Left lobe of liver (tissue), 2 donors: ENCODE measurements around the gene KCTD15. TPM values are rescaled to one million over a fixed set of nuclear protein-coding genes. Genes with fewer than 3 reads are reported as not detected.
A peak's percentile ranks its signal among the peaks of the same experiment; 100 is the strongest.

Experiments used
- ATAC-seq: fragments of 200-7000 bp; cut with Tn5 transposase; one replicate; pipeline ENCODE4 v1.9.1; 2020; ENCODE audit warnings: mild to moderate bottlenecking, moderate library complexity
- DNase-seq: peaks from one replicate; pipeline ENCODE4 v3.0.0-alpha.2; 2020; ENCODE audit warnings: low spot score
- total RNA-seq: library from RNA; stranded (reverse); gene quantifications from one replicate; pipeline ENCODE4 v1.2.1, GENCODE V29; 2021
- donor health status: DM: no; HTN: no; CAD: no; lungs with moderate emphysema.
- donor health status: DM: no; HTN: yes; CAD: no.

The KCTD15 gene
- total RNA-seq, 1 donor from 2014 or later, result 17.0 TPM

- ATAC-seq (peak; percentile 93), DNase-seq (peak; percentile 78)
Measured at GRCh38 chr19:33771384-33772101, 25.1 kb upstream of the KCTD15 start.

- DNase-seq (no peak), ATAC-seq (no peak)
Measured at GRCh38 chr19:33772102-33772857, 24.4 kb upstream of the KCTD15 start.

GRCh38 chr19:33772858-33773180, 23.9 kb upstream of the KCTD15 start:
- no peak for ATAC-seq
- no peak for DNase-seq

GRCh38 chr19:33773704-33774624, 22.7 kb upstream of the KCTD15 start:
- DNase-seq, result no peak
- no peak for ATAC-seq

- DNase-seq (no peak), ATAC-seq (no peak)
Measured at GRCh38 chr19:33774751-33775150, 21.9 kb upstream of the KCTD15 start.

GRCh38 chr19:33775731-33776487, 20.8 kb upstream of the KCTD15 start:
- ATAC-seq (no peak), DNase-seq (no peak)

GRCh38 chr19:33777351-33777750, 19.3 kb upstream of the KCTD15 start:
- no peak for DNase-seq
- ATAC-seq, result no peak

GRCh38 chr19:33777753-33778088, 18.9 kb upstream of the KCTD15 start:
- no peak for DNase-seq
- ATAC-seq, result no peak

- ATAC-seq, result peak; percentile 98
Measured at GRCh38 chr19:33778089-33778791, 18.4 kb upstream of the KCTD15 start.

GRCh38 chr19:33779849-33780248, 16.8 kb upstream of the KCTD15 start:
- ATAC-seq, result no peak
- no peak for DNase-seq

More at GRCh38 chr19:33778089-33778791, 18.4 kb upstream of the KCTD15 start:
- peak; percentile 87 for DNase-seq

GRCh38 chr19:33780251-33780650, 16.4 kb upstream of the KCTD15 start:
- no peak for ATAC-seq

GRCh38 chr19:33780746-33781145, 15.9 kb upstream of the KCTD15 start:
- ATAC-seq (no peak), DNase-seq (no peak)

More at GRCh38 chr19:33780251-33780650, 16.4 kb upstream of the KCTD15 start:
- DNase-seq, result no peak

- ATAC-seq (no peak), DNase-seq (no peak)
Measured at GRCh38 chr19:33781415-33781935, 15.2 kb upstream of the KCTD15 start.

GRCh38 chr19:33781996-33782395, 14.7 kb upstream of the KCTD15 start:
- no peak for ATAC-seq
- DNase-seq, result no peak

GRCh38 chr19:33784432-33784831, 12.2 kb upstream of the KCTD15 start:
- ATAC-seq, result no peak

GRCh38 chr19:33785795-33786194, 10.9 kb upstream of the KCTD15 start:
- ATAC-seq (no peak), DNase-seq (no peak)

More at GRCh38 chr19:33784432-33784831, 12.2 kb upstream of the KCTD15 start:
- DNase-seq, result no peak

GRCh38 chr19:33788676-33789075, 8.0 kb upstream of the KCTD15 start:
- DNase-seq (no peak), ATAC-seq (no peak)

GRCh38 chr19:33789344-33789743, 7.3 kb upstream of the KCTD15 start:
- DNase-seq (no peak), ATAC-seq (no peak)

GRCh38 chr19:33794683-33795369, 1.8 kb upstream of the KCTD15 start:
- no peak for DNase-seq

More at GRCh38 chr19:33794683-33795369, 1.8 kb upstream of the KCTD15 start:
- no peak for ATAC-seq
